DND-41 (cell line): Measurements from ENCODE around the gene CLEC14A.

Experiments
- ATAC-seq: fragments of 200-7000 bp; cut with Tn5 transposase; 3 replicates; pipeline ENCODE4 v1.9.1; 2021; ENCODE audit warnings: low read depth; ENCODE audit not compliant: insufficient read depth
- DNase-seq: peaks from one replicate; pipeline ENCODE4 v3.0.0-alpha.2; 2020
- H2AFZ ChIP-seq: 2 replicates; pipeline ENCODE4 v1.6.0; 2012; ENCODE audit warnings: low read depth, low read length
- H3K27ac ChIP-seq: 2 replicates; pipeline ENCODE4 v1.5.1; 2012; ENCODE audit warnings: low read length, inconsistent platforms
- H3K27me3 ChIP-seq: fragments of 200-600 bp; sonication (generic); 2 replicates; pipeline ENCODE4 v1.6.0; 2012; ENCODE audit warnings: low read length, mild to moderate bottlenecking, inconsistent platforms; ENCODE audit not compliant: insufficient read depth, poor library complexity
- H3K36me3 ChIP-seq: 2 replicates; pipeline ENCODE4 v1.5.1; 2012; ENCODE audit warnings: low read length, inconsistent platforms; ENCODE audit not compliant: insufficient read depth
- H3K4me1 ChIP-seq: 2 replicates; pipeline ENCODE4 v1.5.1; 2012; ENCODE audit warnings: mild to moderate bottlenecking, low read length; ENCODE audit not compliant: insufficient read depth
- H3K4me2 ChIP-seq: 2 replicates; pipeline ENCODE4 v1.6.0; 2012; ENCODE audit warnings: mild to moderate bottlenecking, moderate library complexity, low read length, inconsistent platforms; ENCODE audit not compliant: insufficient read depth
- H3K4me3 ChIP-seq, 2 experiments: fragments of 200-600 bp in 1 of 2; shearing (Covaris generic) in 1 of 2; 2 replicates each; pipeline ENCODE4 v1.5.1; 2012 to 2016; ENCODE audit warnings: inconsistent platforms in 2 of 2, low read length in 2 of 2, mild to moderate bottlenecking in 2 of 2, low read depth in 1 of 2, moderate library complexity in 1 of 2
- H3K79me2 ChIP-seq: 2 replicates; pipeline ENCODE4 v1.6.0; 2012; ENCODE audit warnings: low read length, inconsistent platforms; ENCODE audit not compliant: insufficient read depth
- H3K9ac ChIP-seq: 2 replicates; pipeline ENCODE4 v1.6.0; 2012; ENCODE audit warnings: low read depth, mild to moderate bottlenecking, inconsistent platforms, low read length, moderate library complexity
- H3K9me3 ChIP-seq: 2 replicates; pipeline ENCODE4 v1.5.1; 2012; ENCODE audit warnings: low read length, moderate library complexity, mild to moderate bottlenecking, inconsistent platforms; ENCODE audit not compliant: insufficient read depth, severe bottlenecking
- H4K20me1 ChIP-seq: 2 replicates; pipeline ENCODE4 v1.6.0; 2012; ENCODE audit warnings: low read length; ENCODE audit not compliant: insufficient read depth
- EZH2 ChIP-seq: IDR thresholded peaks from 3 replicates; pipeline ENCODE4 v1.6.1; 2012; ENCODE audit warnings: borderline replicate concordance, low read depth, mild to moderate bottlenecking, moderate library complexity, low read length, inconsistent platforms; ENCODE audit not compliant: severe bottlenecking
- TF ChIP-seq, protein P1 (sequence below): IDR thresholded peaks from 2 replicates; pipeline ENCODE4 v1.5.1; 2012; ENCODE audit warnings: borderline replicate concordance, low read length, moderate library complexity, mild to moderate bottlenecking; ENCODE audit not compliant: poor library complexity, severe bottlenecking; ENCODE audit errors: extremely low read depth

Gene CLEC14A

DNA sequence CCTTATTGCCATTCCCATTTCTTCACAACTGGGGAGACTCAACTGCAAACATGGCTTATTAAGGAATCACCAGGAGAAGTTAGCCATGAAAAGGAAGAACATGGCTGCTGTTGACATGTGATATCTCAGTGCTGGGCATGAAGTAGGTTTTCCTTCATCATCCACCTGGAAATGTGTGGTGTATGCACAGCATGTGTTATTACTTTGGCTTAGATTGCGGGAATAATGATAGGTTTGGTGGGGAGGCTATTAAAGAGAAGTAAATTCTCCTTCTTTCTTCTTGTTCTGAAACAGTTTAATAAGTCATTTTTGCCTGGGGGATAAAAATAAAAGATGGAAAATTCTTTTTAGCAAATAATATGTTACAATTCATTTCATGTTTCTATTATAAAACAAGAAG is 23.7 kb upstream of the CLEC14A start:
- ATAC-seq = no peak
- Histone ChIP-seq H2AFZ (no peak overlapping the region), H3K36me3 (no peaks in the 10 kb centered on the region), H3K79me2 (no peaks in the 10 kb centered on the region), H3K4me3 (no peak overlapping the region), H3K9me3 (no peaks in the 10 kb centered on the region), H4K20me1 (no peaks in the 10 kb centered on the region), H3K4me2 (no peak overlapping the region), H3K9ac (no peak overlapping the region), H3K27me3 (no peaks in the 10 kb centered on the region), H3K27ac (no peak overlapping the region), H3K4me1 (no peaks in the 10 kb centered on the region)
- DNase-seq = no peak
- TF ChIP-seq EZH2 = no peak
- TF ChIP-seq, protein P1, sequence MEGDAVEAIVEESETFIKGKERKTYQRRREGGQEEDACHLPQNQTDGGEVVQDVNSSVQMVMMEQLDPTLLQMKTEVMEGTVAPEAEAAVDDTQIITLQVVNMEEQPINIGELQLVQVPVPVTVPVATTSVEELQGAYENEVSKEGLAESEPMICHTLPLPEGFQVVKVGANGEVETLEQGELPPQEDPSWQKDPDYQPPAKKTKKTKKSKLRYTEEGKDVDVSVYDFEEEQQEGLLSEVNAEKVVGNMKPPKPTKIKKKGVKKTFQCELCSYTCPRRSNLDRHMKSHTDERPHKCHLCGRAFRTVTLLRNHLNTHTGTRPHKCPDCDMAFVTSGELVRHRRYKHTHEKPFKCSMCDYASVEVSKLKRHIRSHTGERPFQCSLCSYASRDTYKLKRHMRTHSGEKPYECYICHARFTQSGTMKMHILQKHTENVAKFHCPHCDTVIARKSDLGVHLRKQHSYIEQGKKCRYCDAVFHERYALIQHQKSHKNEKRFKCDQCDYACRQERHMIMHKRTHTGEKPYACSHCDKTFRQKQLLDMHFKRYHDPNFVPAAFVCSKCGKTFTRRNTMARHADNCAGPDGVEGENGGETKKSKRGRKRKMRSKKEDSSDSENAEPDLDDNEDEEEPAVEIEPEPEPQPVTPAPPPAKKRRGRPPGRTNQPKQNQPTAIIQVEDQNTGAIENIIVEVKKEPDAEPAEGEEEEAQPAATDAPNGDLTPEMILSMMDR = no peak

DNA sequence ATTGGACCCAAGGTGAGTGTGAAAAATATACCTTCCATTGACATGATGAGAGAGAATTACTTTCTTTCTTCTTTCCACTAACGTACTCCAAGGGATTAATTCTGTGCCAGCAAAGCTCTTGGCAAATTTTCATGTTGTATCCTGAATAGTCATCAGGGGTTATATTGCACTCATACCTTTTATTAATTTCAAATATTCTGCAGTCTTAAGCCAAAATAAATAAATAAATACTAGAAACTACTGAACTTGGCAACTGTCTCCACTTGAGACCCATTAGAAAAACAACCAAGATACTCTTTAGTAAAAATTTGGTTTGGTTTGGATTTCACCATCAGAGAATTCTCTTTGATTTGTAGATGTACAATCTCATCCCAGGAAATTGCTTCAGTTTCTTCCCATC is 22.1 kb upstream of the CLEC14A start:
- Histone ChIP-seq H3K36me3 (no peaks in the 10 kb centered on the region), H3K4me1 (no peaks in the 10 kb centered on the region), H3K9ac (no peak overlapping the region), H3K79me2 (no peaks in the 10 kb centered on the region), H3K4me3 (no peak overlapping the region), H3K27ac (no peak overlapping the region), H3K9me3 (no peaks in the 10 kb centered on the region), H2AFZ (no peak overlapping the region), H3K4me2 (no peak overlapping the region), H4K20me1 (no peaks in the 10 kb centered on the region), H3K27me3 (no peaks in the 10 kb centered on the region)
- DNase-seq (no peak), ATAC-seq (no peak)
- TF ChIP-seq, protein P1 = no peak
- no peak for TF ChIP-seq EZH2

DNA sequence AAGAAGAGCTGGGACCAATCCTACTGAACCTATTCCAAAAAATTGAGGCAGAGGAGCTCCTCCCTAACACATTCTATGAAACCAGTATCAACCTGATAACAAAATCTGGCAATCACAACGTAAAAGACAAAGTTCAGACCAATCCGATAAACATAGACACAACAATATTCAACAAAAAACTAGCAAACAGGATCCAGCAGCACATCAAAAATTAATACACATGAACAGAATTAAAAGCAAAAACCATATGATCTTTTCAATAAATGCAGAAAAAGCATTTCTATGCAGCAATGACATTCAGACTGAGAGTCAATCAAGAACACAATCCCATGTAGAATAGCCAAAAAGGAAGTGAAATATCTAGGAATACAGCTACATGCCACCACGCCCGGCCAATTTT is 7.0 kb upstream of the CLEC14A start:
- Histone ChIP-seq H3K9me3 (no peaks in the 10 kb centered on the region), H3K4me2 (no peak overlapping the region), H3K4me3 (no peak overlapping the region), H3K9ac (no peak overlapping the region), H3K27me3 (no peaks in the 10 kb centered on the region), H3K4me1 (no peaks in the 10 kb centered on the region), H3K27ac (no peak overlapping the region), H4K20me1 (no peaks in the 10 kb centered on the region), H3K36me3 (no peaks in the 10 kb centered on the region), H2AFZ (no peak overlapping the region), H3K79me2 (no peaks in the 10 kb centered on the region)
- no peak for TF ChIP-seq EZH2
- TF ChIP-seq, protein P1 = no peak
- DNase-seq (no peak), ATAC-seq (no peak)

- Histone ChIP-seq H3K36me3 (no peaks in the 10 kb centered on the region), H3K27ac (no peak overlapping the region), H3K27me3 (no peaks in the 10 kb centered on the region), H3K9ac (no peak overlapping the region), H3K4me1 (no peaks in the 10 kb centered on the region), H3K79me2 (no peaks in the 10 kb centered on the region), H3K4me2 (no peak overlapping the region), H3K4me3 (no peak overlapping the region), H4K20me1 (no peaks in the 10 kb centered on the region), H2AFZ (no peak overlapping the region), H3K9me3 (no peaks in the 10 kb centered on the region)
- DNase-seq (no peak), ATAC-seq (no peak)
- TF ChIP-seq, protein P1 = no peak
- TF ChIP-seq EZH2 = no peak
These were observed 5.7 kb upstream of the CLEC14A start for GRCh38 chr14:38261620-38262019.
